ENCODE results near the gene MEA1.

The MEA1 gene

DNA sequence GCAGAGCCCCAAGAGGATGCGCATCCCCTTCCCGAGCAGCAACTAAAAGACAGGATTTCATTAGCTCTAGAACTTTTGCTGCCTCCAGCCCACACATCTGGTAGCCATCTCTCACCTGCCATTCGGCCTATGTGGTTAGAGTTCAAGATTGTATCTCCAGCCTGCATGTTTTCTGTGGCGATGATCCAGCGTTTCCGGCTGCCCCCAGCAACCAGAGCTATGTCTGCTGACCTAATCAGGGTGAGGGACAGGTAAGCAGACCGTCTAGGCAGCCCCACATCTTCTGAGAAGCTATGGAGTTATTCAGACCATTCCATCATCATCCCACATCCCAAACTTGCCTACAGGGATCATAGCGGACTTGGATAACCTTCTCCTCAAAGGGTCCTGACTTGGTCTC, 42.2 kb upstream of the MEA1 start:
- no peak overlapping the region for H3K18ac ChIP-seq (ENCODE audit: low read depth in 1 of 2, low read length in 2 of 2)
- H3K23ac ChIP-seq (ENCODE audit: low read length in 2 of 2): no peak overlapping the region
- no peak overlapping the region for H2AFZ ChIP-seq (ENCODE audit: low read depth, low read length)
- no peak overlapping the region for H2AK5ac ChIP-seq (ENCODE audit: low read length, severe bottlenecking)
- peaks cover 24% of the 10 kb centered on the region for H3K4me1 ChIP-seq (ENCODE audit: control insufficient read depth, insufficient read depth, low read depth, low read length)
- H3K27me3 ChIP-seq (ENCODE audit: control insufficient read depth in 1 of 2, insufficient read depth in 1 of 2, low read length in 2 of 2): no peaks in the 10 kb centered on the region
- H2BK12ac ChIP-seq (ENCODE audit: low read length in 2 of 2): no peak overlapping the region
- H4K91ac ChIP-seq (ENCODE audit: low read length): no peak overlapping the region
- no peak overlapping the region for H3K4ac ChIP-seq (ENCODE audit: low read depth in 1 of 2, low read length in 2 of 2)
- H3K4me3 ChIP-seq (ENCODE audit: insufficient read depth in 1 of 2, low read depth in 1 of 2, low read length in 2 of 2): no peak overlapping the region
- H4K8ac ChIP-seq (ENCODE audit: low read length): no peak overlapping the region
- H3K79me1 ChIP-seq (replicated peaks; ENCODE audit: low read length, poor library complexity, severe bottlenecking): peaks cover 21% of the 10 kb centered on the region
- DNase-seq: no peak
- no peak overlapping the region for H3K4me2 ChIP-seq (ENCODE audit: low read length, poor library complexity, severe bottlenecking)
- H3K9me3 ChIP-seq (ENCODE audit: control insufficient read depth, low read length): no peaks in the 10 kb centered on the region
- WGBS: 99% methylated on average over 8 of the region's 8 CpGs
- no peak overlapping the region for H2BK15ac ChIP-seq (ENCODE audit: low read depth, poor library complexity, severe bottlenecking)
- H3K27ac ChIP-seq (ENCODE audit: low read length, poor library complexity, severe bottlenecking): no peak overlapping the region
- no peak overlapping the region for H3K9ac ChIP-seq (ENCODE audit: low read length)
- H3K14ac ChIP-seq (ENCODE audit: low read length in 2 of 2): no peak overlapping the region
- no peak overlapping the region for H2BK120ac ChIP-seq (ENCODE audit: low read depth, low read length)
- no peak overlapping the region for H2BK5ac ChIP-seq (ENCODE audit: low read depth, low read length, poor library complexity, severe bottlenecking)
- peaks cover 31 to 44% of the 10 kb centered on the region in 2 experiments for H3K36me3 ChIP-seq (ENCODE audit: control insufficient read depth in 1 of 2, insufficient read depth in 2 of 2, low read depth in 1 of 2, low read length in 2 of 2)

DNA sequence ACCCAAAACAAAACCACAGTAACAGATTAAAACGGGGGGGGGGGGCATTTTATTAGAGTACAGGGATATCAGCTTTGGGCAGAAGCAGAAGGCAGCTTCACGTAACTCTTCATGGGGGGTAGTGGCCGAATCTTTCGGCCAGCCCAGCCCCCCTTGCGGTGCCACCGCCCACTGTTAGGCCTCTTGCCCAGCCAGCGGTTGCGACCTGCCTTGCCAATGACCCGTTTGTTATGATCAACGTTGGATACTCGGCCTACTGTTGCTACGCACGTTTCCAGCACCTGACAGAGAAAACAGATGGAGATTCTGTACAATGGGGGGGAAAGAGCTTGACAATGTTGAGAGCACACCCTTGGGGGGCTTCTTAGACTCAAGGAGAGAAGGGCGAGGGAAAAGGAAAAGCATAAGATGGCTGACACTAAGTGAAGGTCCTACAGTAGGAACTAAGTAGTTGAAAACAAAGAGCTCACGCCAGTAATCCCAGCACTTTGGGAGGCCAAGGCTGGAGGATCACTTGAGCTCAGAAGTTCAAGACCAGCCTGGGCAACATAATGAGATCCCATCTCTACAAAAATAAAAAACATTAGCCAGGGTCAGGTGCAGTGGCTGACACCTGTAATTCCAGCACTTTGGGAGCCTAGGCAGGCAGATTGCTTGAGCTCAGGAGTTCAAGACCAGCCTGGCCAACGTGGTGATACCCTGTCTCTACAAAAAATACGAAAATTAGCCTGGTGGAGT, 40.6 kb upstream of the MEA1 start:
- peaks cover 29% of the 10 kb centered on the region for H3K4me1 ChIP-seq (ENCODE audit: control insufficient read depth, insufficient read depth, low read depth, low read length)
- peak overlapping the region; percentile 99 for H3K9ac ChIP-seq (ENCODE audit: low read length)
- H2BK15ac ChIP-seq (ENCODE audit: low read depth, poor library complexity, severe bottlenecking): no peak overlapping the region
- H3K18ac ChIP-seq (ENCODE audit: low read depth in 1 of 2, low read length in 2 of 2): no peak overlapping the region
- no peak overlapping the region for H3K14ac ChIP-seq (ENCODE audit: low read length in 2 of 2)
- DNase-seq: no peak
- H2BK5ac ChIP-seq (ENCODE audit: low read depth, low read length, poor library complexity, severe bottlenecking): no peak overlapping the region
- H2AK5ac ChIP-seq (ENCODE audit: low read length, severe bottlenecking): peak overlapping the region; percentile 13
- peak overlapping the region; percentile 51 for H3K27ac ChIP-seq (ENCODE audit: low read length, poor library complexity, severe bottlenecking)
- H2BK12ac ChIP-seq (ENCODE audit: low read length in 2 of 2): no peak overlapping the region
- H3K4ac ChIP-seq (ENCODE audit: low read depth in 1 of 2, low read length in 2 of 2): peak overlapping the region in 1 of 2 experiments; percentile 2
- H4K91ac ChIP-seq (ENCODE audit: low read length): peak overlapping the region; percentile 94
- H3K23ac ChIP-seq (ENCODE audit: low read length in 2 of 2): no peak overlapping the region
- 94% methylated on average over 17 of the region's 17 CpGs for WGBS
- no peaks in the 10 kb centered on the region for H3K27me3 ChIP-seq (ENCODE audit: control insufficient read depth in 1 of 2, insufficient read depth in 1 of 2, low read length in 2 of 2)
- no peaks in the 10 kb centered on the region for H3K9me3 ChIP-seq (ENCODE audit: control insufficient read depth, low read length)
- peaks cover 45 to 60% of the 10 kb centered on the region in 2 experiments for H3K36me3 ChIP-seq (ENCODE audit: control insufficient read depth in 1 of 2, insufficient read depth in 2 of 2, low read depth in 1 of 2, low read length in 2 of 2)
- peak overlapping the region; percentile 2 for H2BK120ac ChIP-seq (ENCODE audit: low read depth, low read length)
- peaks cover 25% of the 10 kb centered on the region for H3K79me1 ChIP-seq (replicated peaks; ENCODE audit: low read length, poor library complexity, severe bottlenecking)
- H4K8ac ChIP-seq (ENCODE audit: low read length): peak overlapping the region; percentile 97
- peak overlapping the region in 1 of 2 experiments; percentile 93 for H3K4me3 ChIP-seq (ENCODE audit: insufficient read depth in 1 of 2, low read depth in 1 of 2, low read length in 2 of 2)
- no peak overlapping the region for H2AFZ ChIP-seq (ENCODE audit: low read depth, low read length)
- no peak overlapping the region for H3K4me2 ChIP-seq (ENCODE audit: low read length, poor library complexity, severe bottlenecking)

DNA sequence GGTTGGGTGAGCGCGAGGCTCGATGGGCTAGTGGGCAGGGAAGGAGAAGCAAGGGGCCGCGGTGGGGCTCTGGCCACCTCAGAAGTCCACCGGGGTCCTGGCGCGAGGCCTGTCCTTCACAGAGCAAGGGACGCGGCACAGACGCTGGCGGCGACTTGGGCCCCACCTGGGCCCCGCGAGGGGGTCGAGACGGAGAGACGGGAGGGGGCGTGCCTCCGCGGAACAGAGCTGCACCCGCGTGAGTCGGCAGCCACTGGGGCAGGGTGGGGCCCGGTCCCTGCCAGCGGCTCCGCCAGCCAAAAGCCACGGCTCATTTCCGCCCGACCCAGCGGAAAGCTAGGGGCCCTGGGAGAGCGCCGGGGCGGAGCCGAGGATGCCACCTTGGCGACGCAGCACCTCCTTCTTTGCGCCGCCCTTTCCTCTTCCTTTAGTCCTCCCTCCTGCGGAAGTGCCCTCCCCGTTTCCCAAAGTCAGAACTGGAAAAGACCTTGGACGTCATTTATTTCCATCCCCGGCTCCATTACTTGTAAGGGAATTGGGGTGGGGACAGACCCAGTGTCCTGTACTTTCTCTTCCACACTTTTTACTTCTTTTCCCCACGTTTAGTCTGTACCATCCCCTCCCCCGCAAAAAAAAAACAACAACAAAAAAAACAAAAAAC, 39.9 kb upstream of the MEA1 start, which contains the start of gene CUL7:
Gene CUL7, minus strand, starts transcription at position 307 of the 661 bp plus-strand sequence. CDS start 1,063 bp downstream, outside the sequence.
- Histone ChIP-seq H3K79me1 (replicated peaks; ENCODE audit: low read length, poor library complexity, severe bottlenecking) (peaks cover 23% of the 10 kb centered on the region), H3K23ac (ENCODE audit: low read length in 2 of 2) (peak within 1 kb of the TSS in 1 of 2 experiments; percentile 78), H3K9ac (ENCODE audit: low read length) (peak within 1 kb of the TSS; percentile 99), H3K27ac (ENCODE audit: low read length, poor library complexity, severe bottlenecking) (peak within 1 kb of the TSS; percentile 90), H2BK5ac (ENCODE audit: low read depth, low read length, poor library complexity, severe bottlenecking) (peak within 1 kb of the TSS; percentile 85), H3K4me3 (ENCODE audit: insufficient read depth in 1 of 2, low read depth in 1 of 2, low read length in 2 of 2) (peak within 1 kb of the TSS; percentile 73 to 93), H2AFZ (ENCODE audit: low read depth, low read length) (peak within 1 kb of the TSS; percentile 6), H2BK12ac (ENCODE audit: low read length in 2 of 2) (peak within 1 kb of the TSS; percentile 6 to 54), H2BK120ac (ENCODE audit: low read depth, low read length) (peak within 1 kb of the TSS; percentile 93), H3K18ac (ENCODE audit: low read depth in 1 of 2, low read length in 2 of 2) (peak within 1 kb of the TSS; percentile 65 to 95), H3K4me2 (ENCODE audit: low read length, poor library complexity, severe bottlenecking) (peak within 1 kb of the TSS; percentile 70), H3K4ac (ENCODE audit: low read depth in 1 of 2, low read length in 2 of 2) (peak within 1 kb of the TSS; percentile 90 to 99), H3K4me1 (ENCODE audit: control insufficient read depth, insufficient read depth, low read depth, low read length) (peaks cover 29% of the 10 kb centered on the region), H3K36me3 (ENCODE audit: control insufficient read depth in 1 of 2, insufficient read depth in 2 of 2, low read depth in 1 of 2, low read length in 2 of 2) (peaks cover 48 to 65% of the 10 kb centered on the region in 2 experiments), H4K8ac (ENCODE audit: low read length) (peak within 1 kb of the TSS; percentile 97), H3K27me3 (ENCODE audit: control insufficient read depth in 1 of 2, insufficient read depth in 1 of 2, low read length in 2 of 2) (no peaks in the 10 kb centered on the region), H2BK15ac (ENCODE audit: low read depth, poor library complexity, severe bottlenecking) (peak within 1 kb of the TSS; percentile 78), H3K14ac (ENCODE audit: low read length in 2 of 2) (peak within 1 kb of the TSS; percentile 7 to 98), H3K9me3 (ENCODE audit: control insufficient read depth, low read length) (no peaks in the 10 kb centered on the region), H4K91ac (ENCODE audit: low read length) (peak within 1 kb of the TSS; percentile 97), H2AK5ac (ENCODE audit: low read length, severe bottlenecking) (peak within 1 kb of the TSS; percentile 82)
- 2% methylated on average over 25 of the region's 45 CpGs for WGBS
- peak; percentile 95 for DNase-seq
